HepG2 (cell line): ENCODE measurements around the gene MTUS2. TPM values are rescaled to one million over a fixed set of nuclear protein-coding genes. Genes with fewer than 3 reads are reported as not detected.

Experiments used
- ATAC-seq: fragments of 200-7000 bp; cut with Tn5 transposase; 3 replicates; pipeline ENCODE4 v1.9.1; 2020; ENCODE audit warnings: mild to moderate bottlenecking, moderate library complexity
- BruUV-seq: library from RNA; stranded (reverse); fragments of 400-500 nt; replicated peaks from 2 replicates; lab custom pipeline; 2021; lab: Mats Ljungman, UMichigan
- CTCF ChIA-PET: fragments of 300-600 bp; formaldehyde crosslinking; extraction: SDS; loops from one replicate; lab custom pipeline; 2021; ENCODE audit warnings: low total read pairs, inconsistent platforms, low intra/inter-chr PET ratio; lab: Yijun Ruan, JAX
- POLR2A ChIA-PET: fragments of 350-600 bp; sonication (Branson Sonifier 250); formaldehyde crosslinking; loops from one replicate; lab custom pipeline; 2020; ENCODE audit warnings: antibody characterized with exemption, inconsistent platforms; lab: Yijun Ruan, JAX
- DNase-seq: peaks from one replicate; pipeline ENCODE4 v3.0.0-alpha.2; 2015; ENCODE audit warnings: low spot score
- FAIRE-seq: peaks from 3 replicates; lab custom pipeline; 2011; peaks lifted over from hg19 to GRCh38; lab: Jason Lieb, UNC
- H2AFZ ChIP-seq: one replicate; pipeline ENCODE4 v1.6.1; 2011; ENCODE audit warnings: low read length, inconsistent platforms
- H3K27ac ChIP-seq: fragments of 300-600 bp; 3 replicates; pipeline ENCODE4 v1.8.0; 2011; ENCODE audit warnings: mixed run types, mild to moderate bottlenecking, mixed read lengths, low read length, inconsistent platforms; ENCODE audit not compliant: insufficient read depth; ENCODE audit errors: extremely low read length
- H3K27me3 ChIP-seq, 2 experiments: fragments of 200-600 bp in 1 of 2; 2 replicates in 1 of 2; 3 replicates in 1 of 2; pipeline versions ENCODE4 v1.6.0 to v1.8.0; 2011; ENCODE audit warnings: low read length in 2 of 2, mild to moderate bottlenecking in 2 of 2, moderate library complexity in 2 of 2, inconsistent platforms in 1 of 2; ENCODE audit not compliant: insufficient read depth in 2 of 2, control insufficient read depth in 1 of 2
- H3K36me3 ChIP-seq, 2 experiments: fragments of 200-600 bp in 1 of 2; replicated peaks in 1 of 2; 2 replicates in 1 of 2; 3 replicates in 1 of 2; pipeline versions ENCODE4 v1.5.1 to v1.8.0; 2011; ENCODE audit warnings: low read length in 2 of 2, inconsistent platforms in 1 of 2; ENCODE audit not compliant: insufficient read depth in 2 of 2, control insufficient read depth in 1 of 2
- H3K4me1 ChIP-seq: 2 replicates; pipeline ENCODE4 v1.5.1; 2012; ENCODE audit warnings: low read length, inconsistent platforms; ENCODE audit not compliant: insufficient read depth
- H3K4me2 ChIP-seq: 2 replicates; pipeline ENCODE4 v1.6.0; 2011; ENCODE audit warnings: low read depth, low read length, inconsistent platforms
- H3K4me3 ChIP-seq, 3 experiments: fragments of 200-600 bp in 1 of 3; sonication (generic), shearing (Covaris generic) in 1 of 3; replicated peaks in 1 of 3; 2 replicates each; pipeline ENCODE4 v1.5.1; 2011 to 2016; ENCODE audit warnings: low read length in 3 of 3, inconsistent platforms in 2 of 3, low read depth in 2 of 3, mild to moderate bottlenecking in 2 of 3, control low read depth in 1 of 3, mixed read lengths in 1 of 3; ENCODE audit not compliant: insufficient read depth in 1 of 3
- H3K79me2 ChIP-seq: one replicate; pipeline ENCODE4 v1.6.1; 2011; ENCODE audit warnings: low read length, inconsistent platforms; ENCODE audit not compliant: insufficient read depth
- H3K9ac ChIP-seq: 2 replicates; pipeline ENCODE4 v1.6.0; 2011; ENCODE audit warnings: mild to moderate bottlenecking, low read depth, low read length, inconsistent platforms; ENCODE audit not compliant: insufficient read depth
- H3K9me3 ChIP-seq: 2 replicates; pipeline ENCODE4 v1.5.1; 2012; ENCODE audit warnings: mild to moderate bottlenecking, low read length
- H4K20me1 ChIP-seq: 2 replicates; pipeline ENCODE4 v1.6.0; 2011; ENCODE audit warnings: inconsistent platforms, mild to moderate bottlenecking, low read length, moderate library complexity; ENCODE audit not compliant: insufficient read depth
- ATF1 ChIP-seq: IDR thresholded peaks from 2 replicates; pipeline ENCODE4 v1.6.1; 2016; ENCODE audit warnings: mild to moderate bottlenecking, control low read depth
- DDIT3 ChIP-seq: sonication (generic); formaldehyde crosslinking; IDR thresholded peaks from 2 replicates; pipeline ENCODE4 v1.4.0; 2020; ENCODE audit warnings: mild to moderate bottlenecking, missing genetic modification reagents
- KAT8 ChIP-seq: IDR thresholded peaks from 2 replicates; pipeline ENCODE4 v1.6.1; 2016; ENCODE audit warnings: missing genetic modification reagents, missing compliant biosample characterization
- KLF12 ChIP-seq: sonication (generic); formaldehyde crosslinking; IDR thresholded peaks from 2 replicates; pipeline ENCODE4 v1.4.0; 2020; ENCODE audit warnings: missing genetic modification reagents, borderline replicate concordance
- KLF13 ChIP-seq: sonication (generic); formaldehyde crosslinking; IDR thresholded peaks from 2 replicates; pipeline ENCODE4 v1.4.0; 2020; ENCODE audit warnings: mild to moderate bottlenecking, missing genetic modification reagents
- MAFF ChIP-seq: IDR thresholded peaks from 2 replicates; pipeline ENCODE4 v1.6.1; 2011; ENCODE audit warnings: low read depth, low read length, improper control_type of control experiment
- PHF8 ChIP-seq: sonication (generic); formaldehyde crosslinking; IDR thresholded peaks from 2 replicates; pipeline ENCODE4 v1.5.0; 2020; ENCODE audit warnings: missing genetic modification reagents
- RNF2 ChIP-seq: fragments of 450-650 bp; conservative IDR thresholded peaks from 2 replicates; pipeline ENCODE4 v1.6.1; 2016; ENCODE audit warnings: low read depth
- TCF7L2 ChIP-seq: IDR thresholded peaks from 2 replicates; pipeline ENCODE4 v1.6.1; 2011; ENCODE audit warnings: mild to moderate bottlenecking, low read depth, low read length, moderate library complexity
- THAP8 ChIP-seq: sonication (generic); formaldehyde crosslinking; IDR thresholded peaks from 2 replicates; pipeline ENCODE4 v1.5.1; 2020; ENCODE audit warnings: missing genetic modification reagents, mild to moderate bottlenecking, borderline replicate concordance
- TOPORS ChIP-seq: sonication (generic); formaldehyde crosslinking; IDR thresholded peaks from 2 replicates; pipeline ENCODE4 v1.8.0; 2023; ENCODE audit warnings: mild to moderate bottlenecking, missing genetic modification reagents
- ZNF557 ChIP-seq: sonication (generic); formaldehyde crosslinking; IDR thresholded peaks from 2 replicates; pipeline ENCODE4 v1.4.0; 2020; ENCODE audit warnings: missing genetic modification reagents
- WGBS: methylation state at CpG from one replicate; pipeline ENCODE4 v1.1.6; 2017; ENCODE audit warnings: low lambda C conversion rate; 5-methylcytosine and 5-hydroxymethylcytosine counted together
- in situ Hi-C: cut with HindIII; loops from 2 replicates; pipeline ENCODE4 v1.10.0; 2017; ENCODE audit warnings: low pct_unique_long_range_greater_than_20kb; ENCODE audit not compliant: extremely low pct_ligation_motif_present
- intact Hi-C: fragments of 100-400 bp; cut with micrococcal nuclease; formaldehyde crosslinking; loops from one replicate; pipeline ENCODE4 v1.10.0; 2022; ENCODE audit not compliant: unreplicated experiment
- polyA plus RNA-seq, 8 experiments: library from polyadenylated mRNA; depleted of rRNA in 3 of 8; stranded (reverse) in 7 of 8; unstranded in 1 of 8; fragments of >200 nt; fragmentation: Illumina TruSeq in 4 of 8; extraction: Trizol in 4 of 8; gene quantifications; 2 replicates each; pipeline versions ENCODE4 v1.2.1 to v1.2.3, GENCODE V29; 2011 to 2016; ENCODE audit warnings: low read depth in 4 of 8, missing spikeins in 1 of 8, mixed read lengths in 1 of 8; ENCODE audit not compliant: insufficient read depth in 1 of 8
- total RNA-seq, 5 experiments: library from RNA; depleted of rRNA; stranded (reverse); fragments of >200 nt; fragmentation: Illumina TruSeq; extraction: Trizol; gene quantifications; 2 replicates each; pipeline ENCODE4 v1.2.3, GENCODE V29; 2016; ENCODE audit warnings: low read depth in 1 of 5

Gene MTUS2
- total and polyA plus RNA-seq, 2 of the 13 experiments (the other 11 are each of a cell fraction or from before 2014, with no cell fraction given) = not detected

- Histone ChIP-seq H2AFZ (no peak overlapping the region), H4K20me1 (no peaks in the 10 kb centered on the region), H3K4me1 (no peaks in the 10 kb centered on the region), H3K9me3 (peaks cover 77% of the 10 kb centered on the region), H3K4me2 (no peak overlapping the region), H3K79me2 (no peaks in the 10 kb centered on the region), H3K27me3 (no peaks in the 10 kb centered on the region), H3K27ac (no peak overlapping the region), H3K9ac (no peak overlapping the region), H3K4me3 (no peak overlapping the region), H3K36me3 (no peaks in the 10 kb centered on the region)
- BruUV-seq = no TSS peak
- in situ Hi-C loops = no loop called here
- intact Hi-C loops = no loop called here
- TF ChIP-seq KLF12 (CRISPR knock-in tag) (no peak), DDIT3 (CRISPR knock-in tag) (no peak), PHF8 (no peak), TOPORS (CRISPR knock-in tag) (no peak), MAFF (no peak)
- FAIRE-seq (no peak), ATAC-seq (no peak), DNase-seq (no peak)
- WGBS = 14% methylated on average over 1 of the region's 1 CpG
- CTCF ChIA-PET = no interaction called here
- POLR2A ChIA-PET = no interaction called here
Observed at GRCh38 chr13:29118471-29118870, 298.3 kb downstream of the MTUS2 start.

GRCh38 chr13:29125191-29125933 is 305.2 kb downstream of the MTUS2 start:
- Histone ChIP-seq H3K4me1 (no peaks in the 10 kb centered on the region), H3K4me3 (no peak overlapping the region), H3K9ac (no peak overlapping the region), H4K20me1 (no peaks in the 10 kb centered on the region), H3K27ac (no peak overlapping the region), H3K27me3 (no peaks in the 10 kb centered on the region), H3K79me2 (no peaks in the 10 kb centered on the region), H3K4me2 (no peak overlapping the region), H3K36me3 (no peaks in the 10 kb centered on the region), H2AFZ (no peak overlapping the region), H3K9me3 (peaks cover 81% of the 10 kb centered on the region)
- in situ Hi-C loops = no loop called here
- no TSS peak for BruUV-seq
- WGBS = 2% methylated on average over 5 of the region's 5 CpGs
- ATAC-seq (no peak), DNase-seq (no peak), FAIRE-seq (no peak)
- ChIA-PET POLR2A (no interaction called here), CTCF (no interaction called here)
- intact Hi-C loops = no loop called here
- TF ChIP-seq KLF13 (CRISPR knock-in tag) (no peak), ATF1 (CRISPR knock-in tag) (no peak), ZNF557 (CRISPR knock-in tag) (no peak), TCF7L2 (no peak), RNF2 (no peak), THAP8 (CRISPR knock-in tag) (no peak), KAT8 (no peak)
